GM23338 (cell line): ENCODE results near the gene FCGBP. TPM values are rescaled to one million over a fixed set of nuclear protein-coding genes. Genes with fewer than 3 reads are reported as not detected.

ENCODE experiments used
- ATAC-seq: fragments of 200-7000 bp; cut with Tn5 transposase; 3 replicates; pipeline ENCODE4 v1.9.1; 2020
- DNase-seq: peaks from one replicate; pipeline ENCODE4 v3.0.0-alpha.2; 2015; ENCODE audit warnings: low spot score
- H2AFZ ChIP-seq: fragments of 200-600 bp; sonication (generic); 2 replicates; pipeline ENCODE4 v1.8.0; 2016; ENCODE audit warnings: antibody characterized with exemption, mild to moderate bottlenecking, moderate library complexity
- H3F3A ChIP-seq: fragments of 200-600 bp; sonication (generic); replicated peaks from 2 replicates; pipeline ENCODE4 v1.8.0; 2017; ENCODE audit warnings: antibody characterized with exemption, mixed run types, low read depth
- H3K27ac ChIP-seq: fragments of 200-600 bp; sonication (generic); 2 replicates; pipeline ENCODE4 v1.6.1; 2016; ENCODE audit warnings: low read depth
- H3K27me3 ChIP-seq: fragments of 200-600 bp; sonication (generic); 2 replicates; pipeline ENCODE4 v1.8.0; 2016; ENCODE audit warnings: mild to moderate bottlenecking, mixed run types, moderate library complexity; ENCODE audit not compliant: insufficient read depth
- H3K36me3 ChIP-seq: fragments of 200-600 bp; sonication (generic); 2 replicates; pipeline ENCODE4 v1.8.0; 2016; ENCODE audit warnings: mild to moderate bottlenecking; ENCODE audit not compliant: insufficient read depth
- H3K4me1 ChIP-seq: fragments of 200-600 bp; sonication (generic); 2 replicates; pipeline ENCODE4 v1.8.0; 2016; ENCODE audit warnings: mild to moderate bottlenecking, moderate library complexity; ENCODE audit not compliant: insufficient read depth
- H3K4me2 ChIP-seq: fragments of 200-600 bp; sonication (generic); 2 replicates; pipeline ENCODE4 v1.7.1; 2017; ENCODE audit warnings: mixed run types
- H3K4me3 ChIP-seq: fragments of 200-600 bp; sonication (generic); 2 replicates; pipeline ENCODE4 v1.6.1; 2016; ENCODE audit warnings: mixed run types
- H3K79me2 ChIP-seq: fragments of 200-600 bp; sonication (generic); replicated peaks from 2 replicates; pipeline ENCODE4 v1.8.0; 2017; ENCODE audit warnings: mild to moderate bottlenecking; ENCODE audit not compliant: insufficient read depth
- H3K9me2 ChIP-seq: fragments of 200-600 bp; sonication (generic); 2 replicates; pipeline ENCODE4 v1.8.0; 2017; ENCODE audit not compliant: insufficient read depth
- H4K20me1 ChIP-seq: fragments of 200-600 bp; sonication (generic); replicated peaks from 2 replicates; pipeline ENCODE4 v1.8.0; 2017; ENCODE audit warnings: mild to moderate bottlenecking; ENCODE audit not compliant: insufficient read depth
- H3K27ac Mint-ChIP-seq: 2 replicates; pipeline ENCODE4 v1.8.0; 2020; ENCODE audit warnings: inconsistent platforms, mild to moderate bottlenecking, moderate library complexity, mixed read lengths
- H3K27me3 Mint-ChIP-seq: 3 replicates; pipeline ENCODE4 v1.8.0; 2022; ENCODE audit warnings: low read depth, mild to moderate bottlenecking, moderate library complexity, mixed read lengths, inconsistent platforms; ENCODE audit not compliant: insufficient read depth, poor library complexity
- H3K36me3 Mint-ChIP-seq: 3 replicates; pipeline ENCODE4 v1.8.0; 2021; ENCODE audit warnings: low read depth, mild to moderate bottlenecking, inconsistent platforms, moderate library complexity, mixed read lengths
- H3K4me1 Mint-ChIP-seq: 3 replicates; pipeline ENCODE4 v1.8.0; 2020; ENCODE audit warnings: mild to moderate bottlenecking, inconsistent platforms, mixed read lengths
- H3K4me3 Mint-ChIP-seq: 3 replicates; pipeline ENCODE4 v1.8.0; 2021; ENCODE audit warnings: moderate library complexity, mild to moderate bottlenecking, inconsistent platforms, mixed read lengths
- H3K9me3 Mint-ChIP-seq: 3 replicates; pipeline ENCODE4 v1.8.0; 2020; ENCODE audit warnings: moderate library complexity, mild to moderate bottlenecking, inconsistent platforms, mixed read lengths
- CREB1 ChIP-seq: fragments of 250-450 bp; sonication (Bioruptor Pico); IDR thresholded peaks from 2 replicates; pipeline ENCODE4 v1.5.0; 2020; ENCODE audit warnings: low read depth, mild to moderate bottlenecking, moderate library complexity
- CTCF ChIP-seq, 2 experiments: fragments of 200-600 bp in 1 of 2; sonication (generic) in 1 of 2; conservative IDR thresholded peaks; 2 replicates each; pipeline versions ENCODE4 v1.5.1 to v1.6.1; 2016 to 2017; ENCODE audit warnings: antibody characterized with exemption in 2 of 2, low read depth in 2 of 2, mild to moderate bottlenecking in 2 of 2, moderate library complexity in 1 of 2
- EZH2phosphoT487 ChIP-seq: fragments of 200-600 bp; sonication (generic); IDR thresholded peaks from one replicate; pipeline ENCODE4 v1.8.1; 2018; ENCODE audit warnings: antibody characterized with exemption; ENCODE audit not compliant: unreplicated experiment
- ZNF462 ChIP-seq: fragments of 250-450 bp; sonication (Bioruptor Pico); IDR thresholded peaks from 2 replicates; pipeline ENCODE4 v1.5.0; 2020; ENCODE audit warnings: mild to moderate bottlenecking, moderate library complexity
- polyA plus RNA-seq: library from polyadenylated mRNA; unstranded; fragments of >200 nt; fragmentation: Nextera tagmentation; extraction: Ambion mirVana; gene quantifications from 2 replicates; pipeline ENCODE4 v1.2.1, GENCODE V29; 2016
- total RNA-seq: library from RNA; depleted of rRNA; stranded (reverse); fragments of >200 nt; shearing (Covaris generic); gene quantifications from 2 replicates; pipeline ENCODE4 v1.2.3, GENCODE V29; 2014

The FCGBP gene
- total and polyA plus RNA-seq, 2 experiments from 2014 or later = 0.44 to 3.6 TPM

GRCh38 chr19:39919976-39920375 is 14.5 kb downstream of the FCGBP start (continued):
- TF ChIP-seq ZNF462 (CRISPR knock-in tag) (no peak), CTCF (conservative IDR thresholded peaks at IDR 0.05; ENCODE audit: low read depth in 2 of 2) (no peak)

- Histone ChIP-seq H3K36me3 (no peaks in the 10 kb centered on the region), H4K20me1 (no peaks in the 10 kb centered on the region), H3F3A (no peaks in the 10 kb centered on the region), H3K9me2 (no peaks in the 10 kb centered on the region), H3K4me1 (no peaks in the 10 kb centered on the region), H2AFZ (no peak overlapping the region), H3K4me2 (no peak overlapping the region), H3K79me2 (no peaks in the 10 kb centered on the region), H3K27me3 (no peaks in the 10 kb centered on the region), H3K4me3 (no peak overlapping the region), H3K27ac (no peak overlapping the region)
- Mint-ChIP-seq H3K27me3 (peaks cover 7% of the 10 kb centered on the region), H3K4me3 (no peak overlapping the region), H3K9me3 (no peaks in the 10 kb centered on the region), H3K4me1 (no peaks in the 10 kb centered on the region), H3K27ac (no peak overlapping the region), H3K36me3 (no peaks in the 10 kb centered on the region)
- ATAC-seq (no peak), DNase-seq (no peak)
- TF ChIP-seq CREB1 = no peak
- TF ChIP-seq ZNF462 (CRISPR knock-in tag) = no peak
- TF ChIP-seq EZH2phosphoT487 = no peak
- no peak for TF ChIP-seq CTCF (conservative IDR thresholded peaks at IDR 0.05; ENCODE audit: low read depth in 2 of 2)
Observed at GRCh38 chr19:39918183-39918651, 16.2 kb downstream of the FCGBP start.
